CD4-positive, alpha-beta memory T cell (primary cell): ENCODE data around the gene AMDHD2. TPM values are rescaled to one million over a fixed set of nuclear protein-coding genes. Genes with fewer than 3 reads are reported as not detected.

Source experiments
- CTCF ChIA-PET: fragments of 350-600 bp; sonication (Branson Sonifier 250); formaldehyde crosslinking; loops from one replicate; lab custom pipeline; 2021; ENCODE audit warnings: inconsistent platforms; ENCODE audit not compliant: partially characterized antibody; lab: Charles Lee
- POLR2A ChIA-PET: fragments of 350-600 bp; sonication (Branson Sonifier 250); formaldehyde crosslinking; loops from one replicate; lab custom pipeline; 2021; ENCODE audit not compliant: partially characterized antibody; lab: Charles Lee
- DNase-seq, 5 donors: peaks; one replicate each; pipeline versions ENCODE4 v3.0.0 to v3.0.0-alpha.2; 2020 to 2022; ENCODE audit warnings: mixed read lengths in 1 of 5
- H3K27ac ChIP-seq: one replicate; pipeline ENCODE4 v1.7.0; 2013; ENCODE audit warnings: low read depth, low read length
- H3K27me3 ChIP-seq: 2 replicates; pipeline ENCODE4 v1.7.0; 2013; ENCODE audit warnings: mild to moderate bottlenecking, low read length, moderate library complexity; ENCODE audit not compliant: insufficient read depth
- H3K36me3 ChIP-seq: 2 replicates; pipeline ENCODE4 v1.7.0; 2013; ENCODE audit warnings: mild to moderate bottlenecking, low read length, moderate library complexity; ENCODE audit not compliant: insufficient read depth
- H3K4me1 ChIP-seq: 2 replicates; pipeline ENCODE4 v1.7.0; 2013; ENCODE audit warnings: mild to moderate bottlenecking, low read length, moderate library complexity; ENCODE audit not compliant: insufficient read depth
- H3K4me3 ChIP-seq, 2 donors: one replicate each; pipeline ENCODE4 v1.7.0; 2013; ENCODE audit warnings: low read length in 2 of 2, mild to moderate bottlenecking in 1 of 2
- H3K9me3 ChIP-seq, 2 donors: one replicate each; pipeline ENCODE4 v1.7.0; 2013; ENCODE audit warnings: low read length in 2 of 2, control low read depth in 1 of 2; ENCODE audit not compliant: control insufficient read depth in 1 of 2
- H3K27ac Mint-ChIP-seq, 7 donors: one replicate each; pipeline ENCODE4 v1.8.0; 2020 to 2021; ENCODE audit warnings: mixed read lengths in 7 of 7, mild to moderate bottlenecking in 6 of 7, inconsistent platforms in 3 of 7, moderate library complexity in 3 of 7
- H3K27me3 Mint-ChIP-seq, 2 donors: one replicate each; pipeline ENCODE4 v1.8.0; 2020 to 2021; ENCODE audit warnings: mixed read lengths in 2 of 2
- H3K36me3 Mint-ChIP-seq, 2 donors: one replicate each; pipeline ENCODE4 v1.8.0; 2020 to 2021; ENCODE audit warnings: mixed read lengths in 2 of 2, inconsistent platforms in 1 of 2, mild to moderate bottlenecking in 1 of 2
- H3K4me1 Mint-ChIP-seq, 4 donors: one replicate each; pipeline ENCODE4 v1.8.0; 2020 to 2021; ENCODE audit warnings: mixed read lengths in 4 of 4, mild to moderate bottlenecking in 1 of 4
- H3K4me3 Mint-ChIP-seq, 8 donors: one replicate each; pipeline ENCODE4 v1.8.0; 2020 to 2021; ENCODE audit warnings: mixed read lengths in 8 of 8, mild to moderate bottlenecking in 7 of 8, moderate library complexity in 6 of 8, inconsistent platforms in 3 of 8
- H3K9me3 Mint-ChIP-seq, 8 donors: one replicate each; pipeline ENCODE4 v1.8.0; 2020 to 2021; ENCODE audit warnings: mixed read lengths in 8 of 8, mild to moderate bottlenecking in 5 of 8, inconsistent platforms in 3 of 8, moderate library complexity in 1 of 8
- intact Hi-C: fragments of 100-400 bp; cut with micrococcal nuclease; formaldehyde crosslinking; loops from one replicate; pipeline ENCODE4 v1.15.1; 2023
- polyA plus RNA-seq, 2 donors: library from polyadenylated mRNA; unstranded; fragments of 300-500 nt; fragmentation: Illumina TruSeq; gene quantifications; one replicate each; pipeline ENCODE4 v1.2.3, GENCODE V29; 2021
- total RNA-seq, 2 experiments: library from RNA; stranded (reverse); gene quantifications; one replicate each; pipeline ENCODE4 v1.2.3, GENCODE V29; 2021

Gene AMDHD2
- total RNA-seq = 100 to 1,000 TPM; 114 to 121 TPM
- polyA plus RNA-seq = 10 to 100 TPM; 17.0 to 22.3 TPM

- Histone ChIP-seq H3K27ac (peak within 1 kb of the TSS; percentile 84), H3K4me3 (peak within 1 kb of the TSS; percentile 36 to 60), H3K27me3 (no peaks in the 10 kb centered on the region), H3K4me1 (peaks cover 58% of the 10 kb centered on the region), H3K36me3 (peaks cover 6% of the 10 kb centered on the region), H3K9me3 (no peaks in the 10 kb centered on the region)
- peaks cover 42 to 69% (median 57%) of the 10 kb centered on the region in 4 donors for H3K4me1 Mint-ChIP-seq
- peak within 1 kb of the TSS; percentile 87 to 95 (median 93) for H3K4me3 Mint-ChIP-seq
- ChIA-PET CTCF (interaction anchor here (0.7 to 0.9 kb wide), 2 partner anchors 11 to 12 kb away, joined by 4 read pairs; partner anchors contain the start of gene CEMP1), POLR2A (interaction anchor here (0.6 to 7.0 kb wide), 16 partner anchors 8 to 1211 kb away, joined by 3 to 170 read pairs (median 4); partner anchors contain the start of genes CEMP1, ELOB, MLST8 and NUBP2)
- peak; percentile 88 to 91 (median 89) for DNase-seq
- peaks cover 16 to 53% of the 10 kb centered on the region in 2 donors for H3K36me3 Mint-ChIP-seq
- H3K27ac Mint-ChIP-seq = peak within 1 kb of the TSS; percentile 91 to 99 (median 97)
- peaks cover 0 to 10% (median 0%) of the 10 kb centered on the region in 8 donors for H3K9me3 Mint-ChIP-seq
- peaks cover 0 to 1% of the 10 kb centered on the region in 2 donors for H3K27me3 Mint-ChIP-seq
- intact Hi-C loops = no loop called here
These were observed at the start of gene AMDHD2 for GRCh38 chr16:2520097-2520783. AMDHD2 (plus strand) TSS chr16:2520371; CDS start chr16:2520459, 88 bp downstream.

- Mint-ChIP-seq H3K36me3 (no peaks in the 10 kb centered on the region), H3K27ac (no peak overlapping the region), H3K9me3 (no peaks in the 10 kb centered on the region), H3K27me3 (peaks cover 15 to 18% of the 10 kb centered on the region in 2 donors), H3K4me3 (peak overlapping the region in 2 of 8 donors; percentile 13 to 43), H3K4me1 (peaks cover 0 to 18% (median 4%) of the 10 kb centered on the region in 4 donors)
- Histone ChIP-seq H3K27me3 (peaks cover 29% of the 10 kb centered on the region), H3K27ac (no peak overlapping the region), H3K36me3 (no peaks in the 10 kb centered on the region), H3K9me3 (no peaks in the 10 kb centered on the region), H3K4me3 (no peak overlapping the region), H3K4me1 (peaks cover 31% of the 10 kb centered on the region)
- CTCF ChIA-PET = interaction anchor here (0.9 kb wide), 1 partner anchor 12 kb away, joined by 4 read pairs; no protein-coding TSS in a partner anchor
- POLR2A ChIA-PET = interaction anchor here (0.6 to 0.9 kb wide), 2 partner anchors 11 to 24 kb away, joined by 3 to 4 read pairs; partner anchors contain the start of gene TEDC2
- intact Hi-C loops = no loop called here
- DNase-seq = peak in 1 of 5 donors; percentile 0
These were observed 49.6 kb upstream of the AMDHD2 start for GRCh38 chr16:2470603-2471015.

- Mint-ChIP-seq H3K27me3 (peaks cover 15 to 18% of the 10 kb centered on the region in 2 donors), H3K4me1 (peaks cover 3 to 21% (median 7%) of the 10 kb centered on the region in 4 donors), H3K4me3 (peak within 1 kb of the TSS in 2 of 8 donors; percentile 13 to 43), H3K36me3 (no peaks in the 10 kb centered on the region), H3K9me3 (no peaks in the 10 kb centered on the region), H3K27ac (no peak within 1 kb of the TSS)
- Histone ChIP-seq H3K27me3 (peaks cover 29% of the 10 kb centered on the region), H3K4me1 (peaks cover 36% of the 10 kb centered on the region), H3K27ac (no peak within 1 kb of the TSS), H3K4me3 (no peak within 1 kb of the TSS), H3K36me3 (no peaks in the 10 kb centered on the region), H3K9me3 (no peaks in the 10 kb centered on the region)
- peak in 1 of 5 donors; percentile 18 for DNase-seq
- CTCF ChIA-PET = no interaction called here
- intact Hi-C loops = no loop called here
- POLR2A ChIA-PET = interaction anchor here (0.6 to 0.9 kb wide), 2 partner anchors 12 to 24 kb away, joined by 3 to 4 read pairs; partner anchors contain the start of gene TEDC2
These were observed 49.0 kb upstream of the AMDHD2 start, which contains the start of gene NTN3 for GRCh38 chr16:2471016-2471652. NTN3 (plus strand) TSS chr16:2471297; CDS start chr16:2471702, 405 bp downstream.

GRCh38 chr16:2471653-2472487, 48.3 kb upstream of the AMDHD2 start:
- no peak overlapping the region for H3K27ac ChIP-seq
- Mint-ChIP-seq H3K27me3 (peaks cover 15 to 18% of the 10 kb centered on the region in 2 donors), H3K36me3 (no peaks in the 10 kb centered on the region), H3K27ac (no peak overlapping the region), H3K4me1 (peaks cover 6 to 28% (median 12%) of the 10 kb centered on the region in 4 donors), H3K9me3 (no peaks in the 10 kb centered on the region), H3K4me3 (no peak overlapping the region)
- no peaks in the 10 kb centered on the region for H3K9me3 ChIP-seq
- peak in 1 of 5 donors; percentile 27 for DNase-seq
- CTCF ChIA-PET = no interaction called here
- H3K27me3 ChIP-seq = peaks cover 29% of the 10 kb centered on the region
- H3K4me3 ChIP-seq = no peak overlapping the region
- POLR2A ChIA-PET = no interaction called here
- peaks cover 42% of the 10 kb centered on the region for H3K4me1 ChIP-seq
- no peaks in the 10 kb centered on the region for H3K36me3 ChIP-seq
- intact Hi-C loops = no loop called here

GRCh38 chr16:2472488-2472864, 47.7 kb upstream of the AMDHD2 start:
- Mint-ChIP-seq H3K27me3 (peaks cover 15 to 18% of the 10 kb centered on the region in 2 donors), H3K4me3 (no peak overlapping the region), H3K36me3 (no peaks in the 10 kb centered on the region), H3K27ac (no peak overlapping the region), H3K9me3 (no peaks in the 10 kb centered on the region), H3K4me1 (peaks cover 6 to 31% (median 14%) of the 10 kb centered on the region in 4 donors)
- ChIA-PET POLR2A (interaction anchor here (0.6 kb wide), 1 partner anchor 751 kb away, joined by 3 read pairs; no protein-coding TSS in a partner anchor), CTCF (no interaction called here)
- no peak overlapping the region for H3K27ac ChIP-seq
- H3K4me1 ChIP-seq = peaks cover 42% of the 10 kb centered on the region
- no peak for DNase-seq
- intact Hi-C loops = no loop called here
- no peaks in the 10 kb centered on the region for H3K9me3 ChIP-seq
- peaks cover 29% of the 10 kb centered on the region for H3K27me3 ChIP-seq
- H3K36me3 ChIP-seq = no peaks in the 10 kb centered on the region
- no peak overlapping the region for H3K4me3 ChIP-seq

- CTCF ChIA-PET = interaction anchor here (0.5 to 1.3 kb wide), 2 partner anchors 15 to 169 kb away, joined by 3 read pairs; no protein-coding TSS in a partner anchor
- peaks cover 15 to 18% of the 10 kb centered on the region in 2 donors for H3K27me3 Mint-ChIP-seq
- peaks cover 40% of the 10 kb centered on the region for H3K4me1 ChIP-seq
- no peaks in the 10 kb centered on the region for H3K9me3 Mint-ChIP-seq
- peak overlapping the region; percentile 60 to 85 (median 76) for H3K4me3 Mint-ChIP-seq
- no peak for DNase-seq
- intact Hi-C loops = no loop called here
- POLR2A ChIA-PET = interaction anchor here (0.6 kb wide), 1 partner anchor 752 kb away, joined by 3 read pairs; no protein-coding TSS in a partner anchor
- peaks cover 6 to 35% (median 14%) of the 10 kb centered on the region in 4 donors for H3K4me1 Mint-ChIP-seq
- no peak overlapping the region for H3K27ac Mint-ChIP-seq
- no peaks in the 10 kb centered on the region for H3K36me3 ChIP-seq
- H3K27ac ChIP-seq = no peak overlapping the region
- no peak overlapping the region for H3K4me3 ChIP-seq
- no peaks in the 10 kb centered on the region for H3K9me3 ChIP-seq
- H3K36me3 Mint-ChIP-seq = no peaks in the 10 kb centered on the region
- peaks cover 29% of the 10 kb centered on the region for H3K27me3 ChIP-seq
These were observed 47.2 kb upstream of the AMDHD2 start for GRCh38 chr16:2472885-2473445.
